ENCODE data around the gene GAS2L3.
A peak's percentile ranks its signal among the peaks of the same experiment; 100 is the strongest.
"Not testable (repeated sequence)": the region's sequence is repeated elsewhere in the genome, so short reads cannot be mapped to it uniquely, and the experiment has no call there.

Gene GAS2L3

DNA sequence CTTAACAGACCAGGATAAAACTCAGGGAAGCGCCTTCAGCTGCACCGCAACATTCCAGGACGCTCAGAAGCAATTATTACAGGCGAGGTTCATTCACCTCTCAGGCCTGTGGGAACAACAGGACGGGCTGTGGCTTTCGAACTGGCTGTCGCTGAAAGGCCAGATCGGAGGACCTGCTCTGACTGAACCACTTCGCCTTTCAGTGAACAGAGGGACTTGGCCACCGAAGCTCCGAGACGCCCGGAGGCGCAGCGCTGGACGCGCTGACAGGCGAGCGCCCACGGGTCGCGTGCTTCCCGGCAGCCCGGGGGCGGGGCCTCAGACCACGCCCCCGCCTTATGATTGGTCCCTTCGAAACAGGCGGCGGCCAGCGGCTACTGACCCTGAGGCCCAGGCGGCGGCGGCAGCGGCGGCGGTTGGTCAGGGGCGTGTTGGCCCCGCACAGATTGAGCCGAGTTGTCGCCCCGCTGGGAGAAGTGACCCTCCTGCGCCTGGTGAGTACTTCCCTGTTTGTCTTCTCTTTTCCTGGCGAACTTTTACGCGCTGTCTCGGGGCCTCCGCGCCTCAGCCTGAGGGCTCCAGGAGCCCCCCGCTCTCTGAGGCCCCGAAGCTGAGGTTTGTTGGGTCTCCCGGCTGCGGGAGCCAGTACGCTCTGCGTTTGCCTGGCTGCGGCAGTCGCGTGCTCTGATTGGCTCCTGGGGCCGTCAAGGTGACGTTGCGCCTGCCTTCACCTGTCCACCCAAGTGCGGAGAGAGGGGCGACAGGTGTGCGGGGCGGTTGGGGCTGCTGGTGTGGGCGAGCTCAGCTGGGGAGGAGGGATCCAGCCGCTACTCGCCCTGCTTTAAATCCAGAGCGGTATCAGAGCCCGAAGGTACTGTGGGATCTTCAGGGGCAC is at the start of gene GAS2L3:
Gene GAS2L3, plus strand, starts transcription at position 393 of the 895 bp plus-strand sequence. CDS start 21,221 bp downstream, outside the sequence.
- peak; percentile 62 for DNase-seq

DNA sequence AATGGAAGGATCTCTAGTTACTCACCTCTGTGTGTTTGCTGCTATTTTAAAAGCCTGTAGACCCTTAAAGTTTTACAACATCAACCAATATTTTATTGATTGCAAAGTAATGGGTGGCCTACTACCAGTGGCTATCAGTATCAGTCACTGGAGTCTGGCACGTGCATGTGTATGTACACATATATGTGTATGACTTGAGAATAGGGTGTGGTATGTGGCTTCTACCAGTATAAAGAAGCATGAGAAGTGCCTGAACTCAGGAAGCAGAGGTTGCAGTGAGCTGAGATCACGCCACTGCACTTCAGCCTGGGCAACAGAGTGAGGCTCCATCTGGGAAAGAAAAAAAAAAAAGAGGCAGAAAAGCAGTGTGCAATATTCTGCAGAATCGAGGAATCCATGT is 45.5 kb upstream of the GAS2L3 start:
- DNase-seq, result no peak

DNA sequence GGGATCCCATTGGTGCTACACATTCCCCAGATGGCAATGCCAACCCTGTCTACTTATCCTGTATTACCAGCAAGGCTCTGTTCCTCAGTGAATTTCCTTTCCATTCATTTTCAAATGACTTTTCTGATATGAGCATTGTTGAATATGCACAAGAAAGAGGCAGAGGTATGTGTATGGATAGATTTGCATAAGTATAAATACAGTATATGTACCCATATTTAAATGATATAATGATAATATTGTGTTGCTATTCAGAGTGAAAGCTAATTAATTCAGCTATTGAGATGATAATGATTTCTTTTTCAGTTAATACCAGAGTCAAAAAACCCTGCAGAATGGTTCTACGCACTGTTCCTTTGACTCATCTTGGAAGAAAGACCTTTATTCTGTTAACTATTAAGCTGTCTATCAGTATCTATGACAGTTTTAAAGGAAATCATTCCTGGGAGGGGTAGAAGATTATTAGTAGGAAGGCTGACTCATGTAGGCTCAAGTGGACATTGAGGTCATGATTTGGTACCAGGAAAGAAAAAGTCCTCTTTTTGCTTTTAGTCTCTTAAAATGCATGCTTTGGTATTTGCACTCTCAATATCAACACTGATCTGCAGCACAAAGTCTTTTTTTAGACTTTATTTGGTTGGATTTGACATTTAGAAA is 44.9 kb upstream of the GAS2L3 start:
- no peak for DNase-seq

DNA sequence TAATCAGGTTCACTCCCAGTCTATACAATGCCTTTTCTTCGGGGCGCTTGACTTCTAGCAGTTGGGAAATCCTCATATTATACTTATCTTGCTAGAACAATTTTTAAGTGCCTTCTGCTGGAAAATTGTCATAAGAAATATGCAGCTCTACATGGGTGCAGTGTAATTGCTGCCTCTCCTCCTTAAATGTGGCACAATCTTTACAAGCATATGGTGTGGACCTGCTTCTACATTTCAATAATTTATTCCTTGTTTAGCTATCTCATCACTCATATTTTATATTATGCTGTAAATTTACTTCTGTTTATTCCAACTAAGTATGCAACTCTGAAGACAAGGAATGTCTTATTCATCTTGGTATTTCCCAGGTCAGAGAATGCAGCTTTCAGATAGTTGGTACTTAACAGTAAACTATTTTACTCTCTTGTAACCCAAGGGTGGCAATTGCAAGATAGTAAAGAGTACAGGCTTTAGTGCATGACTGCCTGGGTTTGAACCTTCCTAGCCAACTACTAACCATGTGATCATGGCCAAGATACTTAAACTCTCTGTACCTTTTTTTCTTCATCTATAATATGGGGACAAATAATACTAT is 43.6 kb upstream of the GAS2L3 start:
- no peak for DNase-seq

DNA sequence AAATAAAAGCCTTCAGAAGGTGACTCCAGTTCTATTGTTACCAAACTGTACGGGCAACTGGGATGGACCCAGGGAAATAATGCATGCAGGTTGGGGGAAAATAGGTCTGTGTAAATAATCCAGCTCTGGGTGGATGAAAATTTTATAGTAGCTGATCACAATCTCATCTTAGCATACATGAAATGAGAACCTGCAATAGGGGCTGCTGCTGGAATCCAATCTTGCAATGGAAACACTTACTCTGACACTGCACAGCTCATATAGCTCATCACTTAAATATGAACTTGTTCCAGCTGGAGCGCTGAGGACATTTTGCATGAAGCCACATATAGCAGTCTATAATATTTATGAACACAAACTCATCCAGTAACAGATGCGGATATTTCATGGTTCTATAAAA is 40.1 kb upstream of the GAS2L3 start:
- no peak for DNase-seq

DNA sequence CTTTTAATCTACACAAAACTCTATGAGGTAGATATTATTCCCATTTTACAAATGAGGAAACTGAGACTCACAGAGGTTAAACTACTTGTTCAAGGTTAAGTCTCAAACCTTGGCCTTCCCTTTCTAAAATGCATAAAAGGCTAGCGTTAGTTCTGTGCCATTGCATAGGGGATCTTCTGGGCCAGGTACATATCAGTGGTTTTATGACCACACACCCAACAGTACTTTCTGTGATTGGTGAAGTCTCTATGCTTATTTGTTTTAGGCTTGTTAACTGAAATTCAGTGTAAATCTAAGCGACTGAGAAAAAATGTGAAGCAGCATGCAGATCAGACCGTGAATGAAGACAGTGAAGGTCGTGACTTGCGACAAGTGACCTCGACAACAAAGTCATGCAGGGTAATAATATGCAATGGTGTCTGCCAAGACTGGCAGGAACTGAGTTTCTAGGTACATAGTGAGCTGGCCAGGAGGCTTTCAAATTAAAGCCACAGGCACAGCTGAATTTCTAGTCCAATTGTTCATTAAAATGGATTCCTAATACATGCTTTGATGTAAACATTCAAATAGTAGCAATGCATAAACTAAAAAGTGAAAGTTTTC is 38.8 kb upstream of the GAS2L3 start:
- DNase-seq, result no peak

DNA sequence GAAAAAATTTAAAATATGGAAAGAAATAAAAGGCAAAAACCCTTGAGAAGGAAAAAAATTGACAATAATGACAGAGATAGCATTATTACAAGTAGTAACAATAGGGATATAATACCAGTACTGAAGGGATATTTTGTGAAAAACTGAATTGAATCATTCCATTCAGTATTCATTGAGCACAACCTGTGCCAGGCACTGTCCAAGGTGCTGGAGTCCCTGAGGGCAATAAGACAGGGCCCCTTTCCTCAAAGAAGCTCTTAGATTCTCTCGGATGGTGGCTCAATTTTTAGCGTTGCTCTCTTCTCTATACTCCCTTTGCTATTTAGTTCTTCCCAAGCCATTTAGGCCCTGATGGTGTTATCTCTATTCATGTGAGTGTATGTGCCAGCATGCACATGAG is 34.3 kb upstream of the GAS2L3 start:
- DNase-seq, result no peak

DNA sequence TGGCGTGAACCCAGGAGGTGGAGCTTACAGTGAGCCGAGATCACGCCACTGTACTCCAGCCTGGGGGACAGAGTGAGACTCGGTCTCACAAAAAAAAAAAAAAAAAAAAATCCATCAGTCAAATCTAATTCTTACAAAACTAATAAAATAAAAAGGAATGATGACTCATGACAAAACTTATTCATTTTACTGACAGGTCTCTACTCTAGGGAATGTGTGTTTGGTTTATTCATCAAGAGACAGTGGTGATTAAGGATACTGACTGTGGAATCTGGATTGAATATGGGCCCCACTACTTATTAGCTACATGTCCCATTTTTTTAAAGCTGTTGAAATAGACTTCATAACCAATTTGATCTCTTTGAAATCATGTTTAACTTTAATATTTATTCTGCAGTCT is 29.3 kb upstream of the GAS2L3 start:
- DNase-seq, result no peak

DNA sequence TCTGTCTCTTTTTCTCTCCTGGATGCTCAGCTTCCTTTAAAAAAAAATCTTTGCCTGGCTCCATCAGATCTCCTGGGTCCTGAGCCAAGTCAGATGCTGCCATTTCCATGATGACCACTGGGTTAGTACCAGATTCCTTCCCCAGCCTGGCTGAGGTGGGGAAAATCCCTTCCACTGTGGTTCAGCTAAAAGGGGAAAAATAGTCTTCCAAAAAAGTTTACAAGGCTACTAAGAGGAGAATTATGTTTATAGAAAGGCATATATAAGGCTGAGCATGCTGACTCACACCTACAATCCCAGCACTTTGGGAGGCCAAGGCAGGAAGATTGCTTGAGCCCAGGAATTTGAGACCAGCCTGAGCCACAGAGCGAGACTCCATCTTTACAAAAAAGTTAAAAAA is 28.4 kb upstream of the GAS2L3 start:
- no peak for DNase-seq

DNA sequence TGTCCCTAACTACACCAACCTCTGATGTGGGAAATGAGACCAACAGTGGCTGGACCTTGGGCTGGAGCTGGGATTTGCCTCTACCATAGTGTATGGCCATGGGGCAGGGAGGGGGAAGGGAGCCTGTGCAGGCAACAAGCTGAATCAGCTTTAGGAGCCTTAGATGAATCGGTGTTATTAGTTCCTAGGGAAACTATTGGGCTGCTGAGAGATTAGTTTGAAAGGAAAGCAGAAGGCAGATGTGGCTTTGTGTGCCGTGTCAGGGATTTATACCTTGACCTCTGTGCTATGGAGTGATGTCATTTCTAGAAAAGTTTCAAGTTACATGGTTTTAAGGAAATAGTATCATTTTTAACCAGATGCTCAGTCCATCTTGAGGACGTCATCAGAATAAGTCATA is 19.5 kb upstream of the GAS2L3 start:
- DNase-seq, result no peak

DNA sequence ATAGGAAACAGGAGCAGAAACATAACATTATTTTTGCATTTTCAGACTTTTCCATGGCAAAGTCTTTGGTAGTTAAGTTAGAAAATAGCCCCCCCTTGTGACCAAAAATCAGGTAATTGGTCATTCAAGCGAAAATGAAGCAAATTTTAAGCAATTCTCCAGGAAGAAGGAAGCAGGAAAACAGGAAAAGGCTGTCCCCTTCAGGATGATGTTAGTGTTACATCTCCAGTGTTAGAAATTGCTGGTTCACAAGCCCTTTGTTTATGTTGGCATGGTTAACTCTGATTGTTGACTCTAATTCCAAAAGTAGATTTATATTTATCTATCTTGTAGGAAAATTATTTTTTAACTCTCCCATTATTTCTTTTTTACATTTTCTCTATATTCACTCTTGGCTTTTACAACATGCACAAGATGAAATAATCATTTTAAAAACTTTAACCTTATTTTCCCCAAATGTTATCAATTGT is 18.8 kb upstream of the GAS2L3 start:
- DNase-seq, result no peak

DNA sequence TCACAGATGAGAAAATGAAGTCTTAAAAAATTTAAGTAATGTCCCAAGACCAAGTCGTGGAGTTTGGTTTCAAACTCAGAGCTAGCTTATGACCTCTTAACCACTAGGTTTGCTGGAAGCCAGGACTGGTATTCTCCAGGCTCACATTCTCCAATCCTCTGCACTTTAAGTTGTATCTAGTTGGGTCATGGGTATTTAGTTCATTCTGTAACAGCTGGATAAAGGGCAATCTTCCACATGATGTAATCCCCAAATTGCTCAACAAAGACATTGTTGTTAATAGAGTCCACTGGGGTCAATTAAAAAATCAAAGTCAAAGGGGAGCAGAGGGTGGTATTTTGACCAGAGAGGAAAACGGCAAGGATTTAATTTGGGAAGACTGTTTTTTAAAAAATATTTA is 17.8 kb upstream of the GAS2L3 start:
- DNase-seq, result no peak

DNA sequence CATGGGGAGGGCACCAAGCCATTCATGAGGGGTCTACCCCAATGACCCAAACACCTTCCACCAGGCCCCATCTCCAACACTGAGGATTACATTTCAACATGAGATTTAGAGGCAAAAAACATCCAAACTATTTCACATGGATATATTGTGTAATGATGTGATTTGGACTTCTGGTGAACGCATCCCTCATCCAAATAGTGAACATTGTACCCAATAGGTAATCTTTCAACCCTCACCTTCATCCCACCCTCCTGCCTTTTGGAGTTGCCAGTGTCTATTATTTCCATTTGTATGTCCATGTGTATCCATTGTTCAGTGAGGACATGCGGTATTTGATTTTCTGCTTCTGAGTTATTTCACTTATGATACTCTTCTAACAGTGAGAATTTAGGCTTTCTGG is 16.1 kb upstream of the GAS2L3 start:
- DNase-seq, result no peak

DNA sequence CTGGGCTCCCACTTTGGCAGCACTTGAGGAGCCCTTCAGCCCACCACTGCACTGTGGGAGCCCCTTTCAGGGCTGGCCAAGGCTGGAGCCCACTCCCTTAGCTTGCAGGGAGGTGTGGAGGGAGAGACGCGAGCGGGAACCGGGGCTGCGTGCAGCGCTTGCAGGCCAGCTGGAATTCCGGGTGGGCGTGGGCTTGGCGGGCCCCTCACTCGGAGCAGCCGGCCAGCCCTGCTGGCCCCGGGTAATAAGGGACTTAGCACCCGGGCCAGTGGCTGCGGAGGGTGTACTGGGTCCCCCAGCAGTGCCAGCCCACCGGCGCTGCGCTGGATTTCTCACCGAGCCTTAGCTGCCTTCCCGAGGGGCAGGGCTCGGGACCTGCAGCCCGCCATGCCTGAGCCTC is 14.2 kb upstream of the GAS2L3 start:
- DNase-seq, result not testable (repeated sequence)

DNA sequence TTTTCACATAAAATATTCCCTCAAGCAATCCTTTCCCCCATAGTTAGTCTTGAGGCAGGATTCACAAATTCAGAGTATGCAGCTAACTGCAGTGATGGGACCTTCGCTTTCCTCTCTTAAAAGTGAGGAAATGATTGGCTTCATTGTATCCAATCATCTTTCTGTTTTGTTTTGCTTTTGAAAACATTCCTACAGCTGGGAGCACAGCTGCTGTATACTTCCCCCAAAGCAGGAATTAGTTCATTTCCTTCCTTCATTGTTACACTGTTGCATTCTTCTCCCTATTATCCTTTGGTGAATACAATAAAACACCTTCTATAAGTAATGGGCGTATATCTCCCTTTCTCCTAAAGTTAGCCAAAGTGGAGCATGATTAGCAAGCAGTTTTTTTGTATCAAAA is 9.4 kb upstream of the GAS2L3 start:
- no peak for DNase-seq

DNA sequence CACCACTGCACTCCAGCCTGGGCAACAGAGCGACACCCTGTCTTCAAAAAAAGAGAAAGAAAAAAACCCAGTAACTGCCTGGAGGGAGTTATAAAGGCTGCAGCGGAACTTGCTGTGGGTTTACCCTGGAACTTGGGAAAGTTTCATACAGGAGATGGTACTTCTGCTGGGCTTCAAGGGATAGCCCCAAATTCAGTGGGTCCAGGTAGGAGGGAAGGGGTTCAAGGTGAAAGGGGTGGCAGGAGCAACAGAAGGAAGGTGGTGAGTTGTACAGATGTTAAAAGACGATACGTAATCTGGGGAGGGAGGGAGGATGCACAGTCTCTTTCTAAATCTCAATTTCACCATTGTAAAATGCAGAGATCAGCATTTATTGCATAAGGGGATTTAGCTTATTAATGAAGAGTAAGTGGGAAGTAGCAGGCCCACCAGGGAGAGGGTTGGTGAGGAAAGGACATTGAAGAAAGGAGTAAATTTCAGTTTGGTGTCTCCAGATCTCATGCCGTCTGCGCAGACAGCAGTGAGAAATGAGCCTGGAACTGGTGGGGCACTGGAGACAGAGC is 8.5 kb upstream of the GAS2L3 start:
- no peak for DNase-seq

DNA sequence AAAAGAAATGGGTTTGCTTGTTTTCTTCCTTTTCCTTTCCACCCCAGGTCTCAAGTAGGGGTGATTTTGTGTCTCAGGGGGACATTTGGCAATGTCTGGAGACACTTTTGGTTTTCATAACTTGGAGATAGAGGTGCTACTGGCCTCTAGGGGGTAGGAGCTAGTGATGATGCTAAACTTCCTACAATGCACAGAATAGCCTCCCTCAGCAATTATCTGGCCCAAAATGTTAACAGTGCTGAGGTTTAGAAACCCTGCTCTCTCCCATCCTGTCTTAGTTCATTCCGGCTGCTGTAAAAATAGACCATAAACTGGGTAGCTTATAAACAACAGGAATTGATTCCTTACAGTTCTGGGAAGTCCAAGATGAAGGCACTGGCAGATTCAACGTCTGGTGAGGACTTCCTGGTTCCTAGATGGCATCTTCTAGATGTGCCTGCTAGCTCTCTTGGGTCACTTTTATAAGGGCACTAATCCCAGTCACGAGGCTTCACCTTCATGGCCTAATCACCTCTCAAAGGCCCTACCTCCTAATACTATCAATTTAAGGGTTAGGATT is 7.4 kb upstream of the GAS2L3 start:
- no peak for DNase-seq

DNA sequence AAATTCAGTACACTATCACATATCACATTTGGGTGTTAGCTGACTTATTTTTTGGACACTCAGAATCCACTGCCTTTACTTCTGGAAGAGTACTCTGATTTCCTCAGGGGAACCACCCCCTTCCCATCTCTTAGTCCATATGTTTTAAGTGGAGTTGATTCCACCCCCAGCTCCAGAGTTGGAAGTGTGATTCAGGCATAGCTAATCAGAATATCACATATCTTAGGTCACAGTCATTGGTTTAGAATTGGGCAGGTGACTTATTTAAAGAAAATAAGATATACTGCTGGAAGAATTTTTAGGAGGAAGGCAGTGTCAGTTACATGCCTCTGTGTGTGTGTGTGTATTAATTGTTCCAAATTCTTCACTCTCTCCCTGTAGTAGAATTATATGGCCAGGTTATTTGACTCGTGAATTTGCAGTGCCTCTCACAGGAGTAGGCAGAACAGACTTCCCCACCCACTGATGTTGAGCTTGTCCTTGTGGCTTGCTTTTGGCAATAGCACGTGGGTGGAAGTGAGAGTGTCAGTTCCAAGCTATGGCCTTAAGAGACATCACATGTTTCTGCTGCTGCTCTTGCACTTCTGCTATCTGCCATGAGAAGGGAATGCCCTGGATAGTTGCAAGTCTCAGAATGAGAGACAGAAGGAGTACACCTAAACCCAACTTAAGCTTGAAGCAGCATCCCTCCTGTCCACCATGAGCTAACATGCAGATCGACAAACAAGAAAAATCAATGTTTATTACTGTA is 6.4 kb upstream of the GAS2L3 start:
- DNase-seq, result no peak

DNA sequence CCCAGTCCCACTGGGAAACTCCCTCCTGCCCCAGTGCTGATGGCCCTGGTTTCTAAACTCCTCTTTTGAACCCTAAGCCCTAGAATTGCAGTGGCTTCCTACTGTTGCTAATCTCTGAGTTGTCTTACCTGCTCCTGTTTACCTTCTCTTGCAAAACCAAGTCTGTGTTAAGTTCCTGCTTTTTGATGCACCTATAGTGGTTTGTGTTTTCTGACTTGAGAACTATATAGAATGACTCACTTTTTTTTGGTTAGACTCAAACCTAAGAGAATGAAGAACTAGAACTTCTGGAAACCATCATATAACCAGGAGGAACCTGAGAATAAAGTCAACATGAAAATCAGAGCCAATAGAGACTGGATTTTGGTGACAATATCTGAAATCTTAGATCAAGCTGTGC is 5.5 kb upstream of the GAS2L3 start:
- no peak for DNase-seq

DNA sequence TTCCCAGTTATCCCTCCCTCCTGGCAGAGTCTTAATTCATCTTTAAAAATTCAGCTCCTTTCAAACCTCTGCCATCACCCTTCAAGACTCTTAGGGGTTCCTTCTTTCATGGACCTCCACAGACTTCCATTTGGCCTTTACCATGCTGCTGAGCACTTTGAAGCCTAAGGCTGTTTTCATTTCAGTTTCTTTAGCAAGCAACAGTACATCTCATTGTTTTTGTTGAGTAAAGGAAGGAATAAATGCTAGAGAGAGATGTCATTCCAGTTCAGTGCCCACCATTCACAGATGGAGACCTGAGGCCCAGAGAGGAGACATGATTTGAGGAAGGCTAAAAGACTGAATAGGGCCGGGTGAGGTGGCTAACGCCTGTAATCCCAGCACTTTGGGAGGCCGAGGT is 1.3 kb upstream of the GAS2L3 start:
- no peak for DNase-seq

DNA sequence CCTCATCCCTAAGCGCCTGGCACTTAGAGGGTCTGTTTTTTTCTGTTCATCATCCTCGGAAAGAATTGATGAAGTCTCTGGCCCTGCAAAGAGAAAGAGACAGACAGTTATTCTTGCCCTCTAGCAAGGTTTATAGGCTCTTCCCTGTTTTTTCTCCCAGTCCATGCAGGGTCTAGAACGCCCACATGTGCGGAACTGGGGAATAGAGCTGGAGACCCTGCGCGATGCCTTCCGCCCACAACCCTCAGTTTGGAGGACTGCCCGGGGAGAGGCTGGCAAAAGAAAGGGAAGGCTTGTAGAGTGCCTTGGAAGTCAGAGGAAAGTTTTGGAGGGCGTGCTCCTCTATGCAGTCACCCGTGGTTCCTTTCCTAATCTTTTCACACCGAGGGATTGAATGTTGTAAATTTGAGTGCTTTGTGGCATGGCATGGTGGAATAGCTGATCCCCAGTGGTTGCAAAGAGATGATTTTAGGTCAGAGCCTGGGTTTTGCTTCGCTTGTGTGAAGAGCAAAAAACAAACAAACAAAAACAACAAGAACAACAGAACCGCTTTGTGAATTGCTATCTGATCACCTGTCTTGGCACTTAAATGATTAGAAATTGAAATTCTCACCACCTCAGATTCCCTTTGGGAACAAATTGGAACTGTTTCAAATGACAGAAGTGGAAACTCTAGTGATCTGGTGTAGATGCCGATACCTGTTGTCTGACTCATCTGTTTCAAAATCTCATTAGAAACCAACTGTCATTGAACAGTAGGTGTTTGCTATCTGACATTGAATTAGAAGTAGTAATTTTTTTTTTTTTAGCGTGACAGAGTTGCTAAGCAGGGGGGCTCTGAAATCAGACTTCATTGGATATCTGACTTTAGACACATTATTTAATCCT is 947 bp downstream of the GAS2L3 start:
- DNase-seq, result peak; percentile 13
